A673 (cell line): ENCODE measurements around the gene PRRC2B. TPM values are rescaled to one million over a fixed set of nuclear protein-coding genes. Genes with fewer than 3 reads are reported as not detected.

Experiments
- BruUV-seq: library from RNA; stranded (reverse); fragments of 400-500 nt; replicated peaks from 2 replicates; lab custom pipeline; 2021; lab: Mats Ljungman, UMichigan
- CTCF ChIA-PET: fragments of 300-600 bp; sonication (Branson Sonifier 250); formaldehyde crosslinking; loops from one replicate; lab custom pipeline; 2022; ENCODE audit warnings: antibody characterized with exemption; lab: Charles Lee
- POLR2A ChIA-PET: fragments of 300-600 bp; sonication (Branson Sonifier 250); formaldehyde crosslinking; loops from one replicate; lab custom pipeline; 2022; ENCODE audit warnings: antibody characterized with exemption; ENCODE audit not compliant: low non-redundant PET; lab: Charles Lee
- DNase-seq: peaks from one replicate; pipeline ENCODE4 v3.0.0-alpha.2; 2015; ENCODE audit warnings: low spot score
- H3K27ac ChIP-seq: fragments of 200-600 bp; sonication (generic); 2 replicates; pipeline ENCODE4 v1.5.1; 2016; ENCODE audit warnings: mixed run types, low read depth, mild to moderate bottlenecking, mixed read lengths, antibody characterized with exemption, low read length; ENCODE audit not compliant: poor library complexity, severe bottlenecking
- H3K27me3 ChIP-seq: fragments of 200-600 bp; sonication (generic); replicated peaks from 2 replicates; pipeline ENCODE4 v1.6.1; 2017; ENCODE audit warnings: mixed run types, low read depth, mild to moderate bottlenecking, mixed read lengths, antibody characterized with exemption, low read length; ENCODE audit not compliant: insufficient read depth, poor library complexity
- H3K36me3 ChIP-seq: fragments of 200-600 bp; sonication (generic); 2 replicates; pipeline ENCODE4 v1.6.1; 2016; ENCODE audit warnings: mixed run types, mild to moderate bottlenecking, mixed read lengths, antibody characterized with exemption, low read length; ENCODE audit not compliant: insufficient read depth, poor library complexity, severe bottlenecking
- H3K4me1 ChIP-seq: fragments of 200-600 bp; sonication (generic); 2 replicates; pipeline ENCODE4 v1.6.1; 2017; ENCODE audit warnings: mixed run types, mild to moderate bottlenecking, mixed read lengths, antibody characterized with exemption, low read length; ENCODE audit not compliant: insufficient read depth, poor library complexity, severe bottlenecking
- H3K4me3 ChIP-seq: fragments of 200-600 bp; sonication (generic); 2 replicates; pipeline ENCODE4 v1.5.1; 2016; ENCODE audit warnings: low read depth, mixed run types, mild to moderate bottlenecking, mixed read lengths, low read length; ENCODE audit not compliant: poor library complexity, severe bottlenecking
- H3K9me3 ChIP-seq: fragments of 200-600 bp; sonication (generic); 2 replicates; pipeline ENCODE4 v1.6.1; 2016; ENCODE audit warnings: mixed run types, low read depth, mild to moderate bottlenecking, mixed read lengths, antibody characterized with exemption, low read length; ENCODE audit not compliant: poor library complexity, severe bottlenecking
- CTCF ChIP-seq: fragments of 300-800, 200-600 bp; sonication (generic); conservative IDR thresholded peaks from 2 replicates; pipeline ENCODE4 v1.5.1; 2017; ENCODE audit warnings: low read depth, mild to moderate bottlenecking, antibody characterized with exemption, low read length, moderate library complexity, mixed read lengths
- EZH2 ChIP-seq: fragments of 200-600 bp; sonication (generic); IDR thresholded peaks from 2 replicates; pipeline ENCODE4 v1.6.1; 2017; ENCODE audit warnings: borderline replicate concordance, low read depth, mild to moderate bottlenecking, mixed read lengths, antibody characterized with exemption, low read length; ENCODE audit not compliant: poor library complexity, severe bottlenecking
- intact Hi-C: fragments of 100-400 bp; cut with micrococcal nuclease; formaldehyde crosslinking; loops from one replicate; pipeline ENCODE4 v1.10.0; 2022; ENCODE audit not compliant: unreplicated experiment
- total RNA-seq: library from RNA; stranded (reverse); gene quantifications from 2 replicates; pipeline ENCODE4 v1.2.3, GENCODE V29; 2021

The PRRC2B gene
- total RNA-seq, 1 experiment from 2014 or later: 317 TPM

- no peaks in the 10 kb centered on the region for H3K4me1 ChIP-seq
- H3K9me3 ChIP-seq: no peaks in the 10 kb centered on the region
- CTCF ChIA-PET: no interaction called here
- no peaks in the 10 kb centered on the region for H3K27me3 ChIP-seq
- H3K27ac ChIP-seq: no peak overlapping the region
- BruUV-seq: no TSS peak
- POLR2A ChIA-PET: no interaction called here
- no peak overlapping the region for H3K4me3 ChIP-seq
- intact Hi-C loops: no loop called here
- DNase-seq: no peak
- TF ChIP-seq EZH2 (no peak), CTCF (no peak)
- H3K36me3 ChIP-seq: peaks cover 92% of the 10 kb centered on the region
Observed at GRCh38 chr9:131441441-131441840, 47.6 kb downstream of the PRRC2B start.

DNA sequence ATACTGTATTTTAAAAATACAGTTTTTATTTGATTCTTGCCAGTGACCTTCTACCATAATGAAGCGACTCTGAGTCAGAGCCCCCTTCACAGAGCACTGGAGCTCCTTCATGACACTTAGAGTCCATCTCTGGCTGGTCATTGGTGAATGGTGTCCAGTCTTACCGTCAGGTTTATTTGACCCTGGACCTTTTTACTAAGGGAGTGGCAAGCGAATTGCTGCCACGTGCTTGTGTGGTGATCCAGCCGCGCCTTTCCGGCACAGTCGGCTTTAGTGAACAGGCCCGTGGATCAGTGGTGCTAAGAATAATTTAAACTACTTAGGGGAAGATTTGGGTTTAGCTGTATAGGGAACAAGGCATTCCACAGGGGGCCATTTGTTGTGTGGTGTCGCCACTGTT is 48.5 kb downstream of the PRRC2B start:
- Histone ChIP-seq H3K27ac (no peak overlapping the region), H3K27me3 (no peaks in the 10 kb centered on the region), H3K36me3 (peaks cover 92% of the 10 kb centered on the region), H3K4me1 (no peaks in the 10 kb centered on the region), H3K9me3 (no peaks in the 10 kb centered on the region), H3K4me3 (no peak overlapping the region)
- ChIA-PET POLR2A (no interaction called here), CTCF (interaction anchor here (0.6 kb wide), 1 partner anchor 36 kb away, joined by 3 read pairs; no protein-coding TSS in a partner anchor)
- no peak for TF ChIP-seq CTCF
- no peak for TF ChIP-seq EZH2
- no TSS peak for BruUV-seq
- no peak for DNase-seq
- intact Hi-C loops: no loop called here

GRCh38 chr9:131443648-131444047 is 49.8 kb downstream of the PRRC2B start:
- intact Hi-C loops: no loop called here
- BruUV-seq: no TSS peak
- CTCF ChIA-PET: no interaction called here
- H3K36me3 ChIP-seq: peaks cover 91% of the 10 kb centered on the region
- no peaks in the 10 kb centered on the region for H3K9me3 ChIP-seq
- H3K4me3 ChIP-seq: no peak overlapping the region
- no peak overlapping the region for H3K27ac ChIP-seq
- H3K27me3 ChIP-seq: no peaks in the 10 kb centered on the region
- DNase-seq: no peak
- no peaks in the 10 kb centered on the region for H3K4me1 ChIP-seq
- POLR2A ChIA-PET: no interaction called here
- TF ChIP-seq CTCF (no peak), EZH2 (no peak)
